GM12801 (cell line): ENCODE measurements around the gene STRIP2.

Source experiments
- CTCF ChIP-seq: IDR thresholded peaks from one replicate; pipeline ENCODE4 v1.5.1; 2011; ENCODE audit warnings: control low read depth; ENCODE audit not compliant: insufficient read length; ENCODE audit errors: extremely low read depth

Gene STRIP2

GRCh38 chr7:129433847-129434674 is at the start of gene STRIP2:
STRIP2 (plus strand) TSS chr7:129434432; CDS start chr7:129434473, 41 bp downstream.
- no peak for TF ChIP-seq CTCF

- TF ChIP-seq CTCF, result no peak
Measured at GRCh38 chr7:129385116-129385515, 49.1 kb upstream of the STRIP2 start.

GRCh38 chr7:129385598-129385997 is 48.6 kb upstream of the STRIP2 start:
- TF ChIP-seq CTCF, result no peak

- no peak for TF ChIP-seq CTCF
Measured at GRCh38 chr7:129386506-129386905, 47.7 kb upstream of the STRIP2 start.

GRCh38 chr7:129387537-129387936 is 46.7 kb upstream of the STRIP2 start:
- no peak for TF ChIP-seq CTCF

GRCh38 chr7:129388333-129389098 is 45.7 kb upstream of the STRIP2 start:
- TF ChIP-seq CTCF, result no peak

GRCh38 chr7:129389829-129390228 is 44.4 kb upstream of the STRIP2 start:
- no peak for TF ChIP-seq CTCF
